HEK293 (cell line): ENCODE data around the gene ZFP1.

Source experiments
- CTCF ChIA-PET: fragments of 350-600 bp; formaldehyde crosslinking; extraction: SDS; loops from one replicate; lab custom pipeline; 2021; ENCODE audit warnings: antibody characterized with exemption; lab: Yijun Ruan, JAX
- POLR2A ChIA-PET: fragments of 300-600 bp; formaldehyde crosslinking; extraction: SDS; loops from one replicate; lab custom pipeline; 2020; ENCODE audit warnings: antibody characterized with exemption, inconsistent platforms; lab: Yijun Ruan, JAX
- H3K27ac ChIP-seq: fragments of 200-500 bp; sonication (Bioruptor generic); 2 replicates; pipeline ENCODE4 v1.5.1; 2014; ENCODE audit warnings: low read depth, low read length, control low read depth, inconsistent platforms; ENCODE audit errors: extremely low read depth
- H3K36me3 ChIP-seq, 2 experiments: fragments of 200-500 bp in 1 of 2; sonication (Bioruptor generic) in 1 of 2; 1 replicate in 1 of 2; 2 replicates in 1 of 2; pipeline ENCODE4 v1.5.1; 2014 to 2017; ENCODE audit warnings: inconsistent platforms in 2 of 2, low read length in 2 of 2; ENCODE audit not compliant: control insufficient read depth in 2 of 2, insufficient read depth in 1 of 2
- H3K4me1 ChIP-seq: fragments of 200-500 bp; sonication (Bioruptor generic); 2 replicates; pipeline ENCODE4 v1.5.1; 2014; ENCODE audit warnings: mild to moderate bottlenecking, low read length, inconsistent platforms; ENCODE audit not compliant: control insufficient read depth, insufficient read depth
- H3K4me3 ChIP-seq: 2 replicates; pipeline ENCODE4 v1.5.1; 2011; ENCODE audit warnings: low read depth, mild to moderate bottlenecking, control low read depth, low read length, moderate library complexity
- H3K9me3 ChIP-seq: fragments of 200-500 bp; sonication (Bioruptor generic); 2 replicates; pipeline ENCODE4 v1.5.1; 2014; ENCODE audit warnings: low read depth, low read length, inconsistent platforms; ENCODE audit not compliant: control insufficient read depth, insufficient read depth
- HIC1 ChIP-seq: fragments of 450-650 bp; formaldehyde crosslinking; IDR thresholded peaks from 2 replicates; pipeline ENCODE4 v1.5.1; 2016; ENCODE audit warnings: missing biosample characterization, missing genetic modification characterization
- PRDM2 ChIP-seq: fragments of 450-650 bp; formaldehyde crosslinking; IDR thresholded peaks from 2 replicates; pipeline ENCODE4 v1.5.1; 2016; ENCODE audit warnings: missing biosample characterization, missing genetic modification characterization, borderline replicate concordance
- TSHZ1 ChIP-seq: fragments of 450-650 bp; formaldehyde crosslinking; IDR thresholded peaks from 2 replicates; pipeline ENCODE4 v1.5.1; 2016; ENCODE audit warnings: missing biosample characterization, missing genetic modification characterization, borderline replicate concordance
- ZNF223 ChIP-seq: fragments of 450-650 bp; formaldehyde crosslinking; IDR thresholded peaks from 2 replicates; pipeline ENCODE4 v1.5.1; 2016; ENCODE audit warnings: missing biosample characterization, missing genetic modification characterization
- ZNF26 ChIP-seq: fragments of 450-650 bp; formaldehyde crosslinking; IDR thresholded peaks from 2 replicates; pipeline ENCODE4 v1.5.1; 2016; ENCODE audit warnings: missing biosample characterization, missing genetic modification characterization
- ZNF426 ChIP-seq: fragments of 450-650 bp; formaldehyde crosslinking; IDR thresholded peaks from 2 replicates; pipeline ENCODE4 v1.5.1; 2017; ENCODE audit warnings: missing biosample characterization, missing genetic modification characterization, mild to moderate bottlenecking, inconsistent platforms, moderate library complexity
- ZNF521 ChIP-seq: fragments of 450-650 bp; formaldehyde crosslinking; IDR thresholded peaks from 2 replicates; pipeline ENCODE4 v1.5.1; 2017; ENCODE audit warnings: missing biosample characterization, mild to moderate bottlenecking, missing genetic modification characterization
- ZNF692 ChIP-seq: fragments of 450-650 bp; formaldehyde crosslinking; IDR thresholded peaks from 2 replicates; pipeline ENCODE4 v1.5.1; 2016; ENCODE audit warnings: missing biosample characterization, missing genetic modification characterization

The ZFP1 gene

GRCh38 chr16:75114946-75115825 lies 33.1 kb upstream of the ZFP1 start:
- TF ChIP-seq ZNF426 (tag by site-specific recombination) = no peak
- TF ChIP-seq ZNF223 (tag by site-specific recombination) = no peak
- TF ChIP-seq TSHZ1 (tag by site-specific recombination) = no peak
- TF ChIP-seq PRDM2 (tag by site-specific recombination) = no peak
- no peak for TF ChIP-seq ZNF692 (tag by site-specific recombination)
- TF ChIP-seq ZNF521 (tag by site-specific recombination) = no peak
- no peak for TF ChIP-seq ZNF26 (tag by site-specific recombination)
- no peak for TF ChIP-seq HIC1 (tag by site-specific recombination)
- POLR2A ChIA-PET = no interaction called here
- Histone ChIP-seq H3K9me3 (no peaks in the 10 kb centered on the region), H3K4me3 (no peak overlapping the region), H3K36me3 (no peaks in the 10 kb centered on the region), H3K4me1 (no peaks in the 10 kb centered on the region), H3K27ac (no peak overlapping the region)
- CTCF ChIA-PET = no interaction called here
